NCI-H82 treated with DMSO at 0.1 percent for 48 hours (cell line): Measurements from ENCODE around the gene RHOBTB3.

Source experiments
- DNase-seq: peaks from one replicate; lab custom pipeline; 2025; ENCODE audit not compliant: unreplicated experiment; lab: John Stamatoyannopoulos, UW

RHOBTB3 gene

DNA sequence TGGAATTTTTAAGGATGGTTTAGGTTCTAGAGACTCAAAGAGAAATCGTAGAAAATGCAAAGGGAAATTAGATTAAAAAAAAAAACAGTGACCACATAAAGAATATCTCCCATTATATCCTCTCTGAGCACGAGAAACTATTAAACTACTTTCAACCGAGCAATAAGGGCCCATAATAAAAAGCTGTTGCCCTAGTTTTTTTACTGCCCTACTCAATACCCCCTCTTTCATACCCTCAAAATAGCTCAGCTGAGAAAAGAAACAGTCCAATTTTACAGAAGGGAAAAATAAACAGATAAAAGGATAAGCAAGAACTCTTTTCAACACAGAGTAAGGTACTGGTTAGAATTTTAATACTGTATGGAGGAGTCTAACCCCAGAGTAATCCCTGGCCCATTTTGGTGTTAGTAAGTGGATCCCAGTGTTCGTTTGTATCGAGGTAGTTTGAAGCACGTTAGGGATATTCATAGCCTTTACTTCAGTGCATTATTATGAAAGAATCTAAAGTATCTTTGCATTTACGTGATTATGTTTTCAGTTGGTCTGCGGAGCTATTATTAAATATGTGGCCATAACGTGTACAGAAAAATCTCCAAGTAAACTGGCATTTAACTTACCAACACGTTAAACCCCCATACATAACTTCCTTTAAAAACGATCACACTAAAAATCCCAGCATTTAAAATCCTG, 980 bp upstream of the RHOBTB3 start:
- no peak for DNase-seq

DNA sequence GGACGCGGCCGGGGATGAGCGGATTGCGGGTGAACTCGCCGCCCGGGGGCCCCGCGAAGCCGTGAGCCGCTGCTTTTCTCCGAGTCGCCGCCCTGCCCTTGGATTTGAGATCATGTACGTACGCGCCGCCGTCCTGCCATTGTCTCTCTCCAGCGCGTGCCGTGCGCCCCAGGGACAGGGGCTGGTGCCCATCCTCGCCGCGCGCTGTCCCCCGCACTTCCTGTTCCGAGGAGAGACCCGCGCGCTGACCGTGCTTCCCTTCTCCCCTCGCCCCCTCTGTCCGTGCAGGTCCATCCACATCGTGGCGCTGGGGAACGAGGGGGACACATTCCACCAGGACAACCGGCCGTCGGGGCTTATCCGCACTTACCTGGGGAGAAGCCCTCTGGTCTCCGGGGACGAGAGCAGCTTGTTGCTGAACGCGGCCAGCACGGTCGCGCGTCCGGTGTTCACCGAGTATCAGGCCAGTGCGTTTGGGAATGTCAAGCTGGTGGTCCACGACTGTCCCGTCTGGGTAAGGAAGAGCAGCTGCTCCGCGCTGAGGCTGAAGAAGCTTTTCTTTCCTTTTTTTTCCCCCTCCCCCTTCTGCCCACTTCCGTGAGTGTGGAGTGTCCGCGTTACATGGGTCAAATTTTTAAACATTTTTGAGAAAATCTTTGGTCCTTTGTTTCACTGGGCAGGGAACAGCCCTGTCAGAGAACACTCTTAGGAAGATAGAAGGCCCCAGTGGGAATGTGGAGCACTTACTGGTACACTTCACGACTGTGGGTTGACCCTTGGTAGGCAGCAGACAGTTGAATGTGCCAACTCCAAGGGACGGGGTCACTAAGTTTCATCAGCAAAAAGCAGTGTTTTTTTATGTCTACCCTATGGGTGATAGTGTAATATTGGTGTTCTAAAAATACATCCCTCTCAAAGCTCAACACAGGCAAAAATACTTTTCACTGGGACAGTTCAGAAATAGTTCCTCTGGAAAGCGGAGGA, 727 bp downstream of the RHOBTB3 start:
- DNase-seq = no peak

DNA sequence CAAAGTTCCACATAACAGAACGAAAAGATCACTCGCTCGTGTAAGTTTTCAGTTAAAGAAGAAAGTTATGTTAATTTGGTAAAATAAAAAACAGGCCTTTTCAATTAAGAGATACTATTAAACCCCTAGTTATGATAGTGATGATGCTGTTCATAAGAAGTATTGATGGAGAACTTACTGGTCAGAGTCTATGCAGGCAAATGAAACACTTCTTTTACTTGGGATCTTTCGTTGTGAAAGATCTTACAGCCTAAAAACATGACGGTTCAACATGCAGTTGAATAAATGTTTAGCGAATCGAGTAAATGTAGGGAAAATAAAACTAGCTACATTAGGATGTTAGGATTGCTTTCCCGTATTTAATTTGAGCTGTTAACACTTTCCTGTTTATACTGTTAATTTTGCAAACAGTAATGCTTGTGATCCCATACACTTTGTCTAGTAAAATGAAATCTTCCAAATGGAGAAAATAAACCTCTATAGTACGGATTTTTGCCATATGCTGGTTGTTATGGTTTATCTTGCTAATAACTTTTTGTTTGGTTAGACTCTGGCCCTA, 2.0 kb downstream of the RHOBTB3 start:
- no peak for DNase-seq

DNA sequence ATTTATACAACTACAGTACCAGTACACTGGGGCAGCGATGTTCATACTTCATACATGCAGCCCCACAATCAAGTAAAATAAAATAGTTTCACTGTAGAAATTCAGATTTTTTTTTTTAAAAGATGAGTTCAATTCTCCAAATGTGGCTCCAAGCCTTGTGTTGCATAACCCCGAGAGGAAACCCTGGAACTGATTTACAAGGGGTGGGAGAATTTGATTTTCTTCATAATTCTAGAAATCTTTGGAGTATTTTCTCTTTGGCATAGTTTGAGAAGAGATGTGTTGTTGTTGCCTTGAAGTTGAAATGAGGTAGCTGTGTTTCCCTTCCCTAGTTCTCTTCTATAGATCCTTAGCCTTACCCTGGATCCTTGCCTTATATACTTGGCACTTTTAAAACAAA, 3.1 kb downstream of the RHOBTB3 start:
- no peak for DNase-seq

DNA sequence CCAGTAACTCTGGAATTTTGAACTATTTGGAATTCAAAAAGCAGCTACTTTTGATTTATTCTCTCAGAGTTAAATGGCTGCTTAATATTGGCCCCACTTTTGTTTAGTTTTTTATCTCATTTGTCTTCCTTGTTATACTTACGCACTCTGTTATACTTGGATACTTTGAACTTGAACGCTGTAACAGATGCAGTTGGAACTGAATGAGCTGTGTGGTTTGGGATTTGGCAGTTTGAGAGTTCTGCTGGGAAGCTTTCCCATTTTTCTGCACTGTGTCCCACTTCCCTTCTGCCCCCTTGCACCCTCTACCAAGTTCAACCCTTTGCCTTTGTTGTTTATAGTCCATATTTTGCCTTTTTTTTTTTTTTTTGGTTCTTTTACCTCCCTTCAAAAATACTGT, 3.8 kb downstream of the RHOBTB3 start:
- no peak for DNase-seq

DNA sequence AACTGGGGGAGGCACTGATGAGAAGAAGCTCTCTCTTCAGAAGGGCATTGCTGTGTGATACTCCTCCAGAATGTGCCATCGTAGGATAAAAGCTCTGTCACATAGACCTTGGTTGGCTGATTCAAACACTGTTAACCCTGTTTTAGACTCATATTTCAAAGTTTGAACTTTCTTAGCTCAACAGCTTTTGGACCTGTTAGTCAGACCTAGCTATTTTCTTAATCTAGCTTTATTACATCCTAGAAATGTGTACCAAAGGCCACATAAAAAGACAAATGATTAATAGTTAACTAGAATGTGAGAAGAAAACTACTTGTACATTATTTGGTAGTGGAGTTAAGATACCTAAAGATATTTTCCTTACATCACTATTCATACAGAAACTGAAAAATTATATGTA, 4.3 kb downstream of the RHOBTB3 start:
- DNase-seq = no peak

DNA sequence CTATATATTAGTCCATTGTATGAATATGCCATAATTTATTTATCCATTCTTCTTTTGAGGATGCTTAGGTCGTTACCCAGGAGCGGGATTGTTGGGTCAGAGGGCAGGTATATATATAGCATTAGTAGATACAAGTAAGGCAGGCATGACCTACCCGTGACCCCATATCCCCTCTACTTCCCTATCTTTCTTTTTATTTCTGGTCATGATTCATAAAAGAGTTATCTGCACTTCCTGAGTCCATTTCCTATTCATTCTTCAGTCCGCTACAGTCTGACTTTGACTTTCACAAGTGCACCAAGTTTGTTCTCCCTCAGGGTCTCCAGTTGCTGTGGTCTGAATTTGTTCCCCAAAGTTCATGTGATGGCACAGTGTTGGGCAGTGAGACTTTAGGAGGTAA, 6.9 kb downstream of the RHOBTB3 start:
- no peak for DNase-seq

DNA sequence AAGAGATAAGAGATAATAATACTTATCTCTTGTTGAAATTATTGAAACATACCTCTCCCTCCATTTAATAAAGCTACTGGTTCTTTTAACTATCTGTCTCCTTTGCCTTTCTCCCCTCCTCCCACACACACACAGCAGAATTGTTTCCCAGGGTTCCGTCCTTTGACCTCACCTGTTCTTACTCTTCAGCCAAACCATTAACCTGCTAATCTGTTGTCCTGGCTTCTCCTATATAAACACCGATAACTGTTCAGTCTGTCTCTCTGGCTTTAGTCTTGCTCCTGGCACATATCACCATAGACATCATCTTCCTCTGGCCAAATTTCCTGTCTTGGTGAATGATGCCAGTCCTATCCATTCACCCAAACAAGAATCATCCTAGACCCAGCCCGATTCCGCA, 7.7 kb downstream of the RHOBTB3 start:
- DNase-seq = no peak

DNA sequence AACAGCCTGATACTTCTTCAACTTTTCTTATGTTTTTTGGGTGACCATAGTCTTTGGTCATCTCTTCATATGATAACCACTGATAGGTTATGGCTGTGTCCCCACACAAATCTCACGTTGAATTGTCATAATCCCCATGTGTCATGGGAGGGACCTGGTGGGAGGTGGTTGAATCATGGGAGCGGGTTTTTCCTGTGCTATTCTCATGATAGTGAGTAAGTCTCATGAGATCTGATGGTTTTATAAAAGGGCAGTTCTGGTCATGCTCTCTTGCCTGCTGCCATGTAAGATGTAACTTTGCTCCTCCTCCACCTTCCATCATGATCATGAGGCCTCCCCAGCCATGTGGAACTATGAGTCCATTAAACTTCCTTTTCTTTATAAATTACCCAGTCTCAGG, 8.7 kb downstream of the RHOBTB3 start:
- DNase-seq = no peak

DNA sequence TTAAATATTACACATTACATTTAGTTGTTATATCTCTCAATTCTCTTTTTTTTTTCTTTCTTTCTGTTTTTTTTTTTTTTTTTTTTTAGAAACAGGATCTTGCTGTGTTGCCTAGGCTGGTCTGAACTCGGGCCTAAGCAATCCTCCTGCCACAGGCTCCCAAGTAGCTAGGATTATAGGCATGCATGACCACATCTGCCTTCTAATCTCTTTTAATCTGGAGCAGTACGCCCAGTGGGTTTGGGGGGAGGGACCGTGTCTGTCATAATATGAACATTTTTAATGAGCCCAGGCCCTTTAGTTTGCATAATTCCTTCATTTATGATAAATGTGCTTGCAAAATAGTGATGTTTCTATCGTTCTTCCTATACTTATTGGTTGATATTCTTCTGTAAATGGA, 10.3 kb downstream of the RHOBTB3 start:
- DNase-seq = peak; percentile 38

DNA sequence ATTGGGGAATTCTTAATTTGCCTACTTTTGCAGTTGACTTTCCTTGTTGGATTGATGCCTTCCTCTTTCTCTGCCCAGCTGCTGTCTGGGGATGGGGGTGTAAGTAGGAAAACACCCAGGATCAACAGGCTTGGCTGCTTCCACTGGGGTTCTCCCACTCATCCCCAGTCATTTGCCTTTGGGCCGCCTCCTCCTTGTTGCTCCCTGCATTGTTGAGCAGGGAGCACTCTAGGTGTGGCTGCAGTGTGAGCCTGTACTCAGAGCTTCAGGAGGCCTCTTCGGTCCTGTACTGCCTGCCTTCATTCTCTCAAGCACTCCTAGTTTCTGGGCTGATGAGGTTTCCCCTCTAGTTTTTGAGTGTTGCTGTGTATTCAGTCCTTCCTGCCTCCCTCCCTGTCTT, 12.1 kb downstream of the RHOBTB3 start:
- no peak for DNase-seq

DNA sequence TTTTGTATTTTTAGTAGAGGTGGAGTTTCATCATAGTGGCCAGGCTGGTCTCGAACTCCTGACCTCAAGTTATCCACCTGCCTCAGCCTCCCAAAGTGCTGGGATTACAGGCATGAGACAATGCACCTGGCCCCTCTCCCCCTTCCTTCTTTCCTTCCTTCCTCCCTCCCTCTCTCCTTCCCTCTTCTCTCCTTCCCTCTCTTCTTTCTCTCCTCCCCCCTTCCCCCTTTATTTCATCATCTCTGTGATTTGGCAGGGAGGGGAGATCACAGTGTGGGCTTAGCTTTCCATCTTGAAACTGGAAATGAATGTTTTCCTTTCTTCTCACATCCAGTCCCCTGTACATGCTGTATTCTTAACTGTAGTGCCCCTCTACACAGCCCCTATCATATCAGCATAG, 12.7 kb downstream of the RHOBTB3 start:
- no peak for DNase-seq

DNA sequence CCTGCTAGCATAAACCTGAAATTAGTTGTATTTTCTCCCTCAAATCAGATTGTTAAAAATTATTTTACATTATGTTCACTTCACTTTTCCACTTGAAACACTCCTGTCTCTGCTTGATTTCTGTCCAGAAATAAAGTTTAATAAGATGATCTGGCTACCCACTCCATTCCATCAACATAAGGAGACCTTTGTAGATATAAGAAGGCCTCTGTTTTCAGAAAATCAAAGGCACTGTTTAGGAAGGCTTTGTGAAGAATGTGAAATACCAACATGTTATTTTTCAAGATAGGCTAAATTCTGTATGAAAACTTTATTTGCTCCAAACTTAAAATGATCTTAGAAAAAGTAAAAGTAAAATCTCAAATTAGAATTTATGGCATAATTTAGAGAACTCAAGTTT, 15.1 kb downstream of the RHOBTB3 start:
- DNase-seq = no peak

DNA sequence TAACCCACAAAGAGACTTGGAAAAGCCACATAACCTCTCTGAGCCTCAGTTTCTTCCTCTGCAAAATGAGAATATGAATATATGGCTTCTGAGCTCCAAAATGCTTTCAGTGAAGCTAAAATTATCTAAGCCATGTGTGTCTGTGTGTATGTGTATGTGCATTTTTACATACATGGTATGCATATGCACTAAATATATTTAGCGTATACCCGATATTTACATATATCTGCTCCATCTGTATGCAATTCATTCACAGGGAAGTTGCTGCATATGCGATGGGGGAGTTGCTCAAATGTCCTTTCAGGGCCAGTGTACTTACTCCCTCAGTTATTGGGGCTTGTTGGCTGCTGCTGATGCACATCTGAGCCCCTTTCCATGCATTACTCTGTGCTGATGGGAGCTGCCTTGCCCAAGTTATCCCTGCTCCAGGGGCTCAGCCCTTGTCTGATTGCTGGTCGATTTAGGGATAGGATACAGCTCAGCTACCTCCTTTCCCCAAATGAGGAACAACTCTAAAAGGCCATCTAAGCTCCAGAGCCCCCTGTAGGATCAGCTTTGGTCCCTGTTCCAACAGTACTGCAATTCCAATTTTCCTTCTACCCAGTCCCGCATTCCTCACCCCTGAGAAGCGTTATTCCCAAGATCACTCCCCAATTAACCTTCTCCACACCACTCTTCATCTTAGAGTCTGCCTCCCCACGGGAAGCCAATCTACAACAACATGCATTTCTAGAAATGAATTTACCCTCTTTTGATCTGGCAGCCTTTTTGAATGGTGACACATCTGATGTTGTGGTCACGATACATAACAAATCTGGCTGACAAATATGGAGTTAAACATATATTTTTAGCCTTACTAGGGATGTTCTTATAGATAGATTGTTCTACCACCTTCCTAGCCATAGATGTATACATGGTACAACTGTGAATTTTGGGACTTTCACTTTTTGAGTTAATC, 15.9 kb downstream of the RHOBTB3 start:
- no peak for DNase-seq

DNA sequence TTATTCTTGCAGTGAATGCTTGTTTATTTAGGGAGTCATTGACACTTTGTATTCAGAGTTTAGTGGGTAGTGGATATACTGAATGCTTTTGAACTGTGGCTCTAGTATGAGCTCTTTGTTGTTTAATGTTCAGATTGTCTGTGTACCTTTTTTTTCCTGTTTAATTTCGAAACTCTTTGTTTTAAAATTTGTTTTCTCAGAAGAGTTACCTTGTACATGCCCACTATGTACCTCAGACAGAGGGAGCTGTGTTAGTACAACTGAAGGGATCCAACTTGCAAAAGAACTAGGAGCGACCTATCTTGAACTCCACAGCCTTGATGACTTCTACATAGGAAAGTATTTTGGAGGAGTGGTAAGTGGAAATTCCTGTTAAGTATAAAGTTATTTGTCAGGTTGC, 17.0 kb downstream of the RHOBTB3 start:
- DNase-seq = no peak

DNA sequence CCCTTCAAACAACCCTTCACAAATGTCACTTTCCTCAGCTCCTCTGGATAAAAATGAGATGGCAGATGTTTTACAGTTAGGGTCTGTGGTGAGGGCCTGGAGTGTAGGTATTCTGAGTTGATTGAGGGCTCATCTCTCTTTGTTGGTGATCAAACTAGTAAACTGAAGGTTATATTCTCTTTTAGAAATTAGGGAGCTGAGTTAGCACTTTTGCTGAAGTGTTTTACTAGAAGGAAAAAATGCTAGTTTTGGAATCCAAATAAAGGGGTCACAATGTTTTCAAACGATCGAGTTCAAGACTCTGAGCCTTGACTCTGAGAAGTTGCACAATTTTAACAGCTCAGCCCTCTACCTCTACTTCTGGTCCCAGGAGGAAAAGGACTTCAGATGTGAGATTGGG, 23.4 kb downstream of the RHOBTB3 start:
- DNase-seq = no peak

DNA sequence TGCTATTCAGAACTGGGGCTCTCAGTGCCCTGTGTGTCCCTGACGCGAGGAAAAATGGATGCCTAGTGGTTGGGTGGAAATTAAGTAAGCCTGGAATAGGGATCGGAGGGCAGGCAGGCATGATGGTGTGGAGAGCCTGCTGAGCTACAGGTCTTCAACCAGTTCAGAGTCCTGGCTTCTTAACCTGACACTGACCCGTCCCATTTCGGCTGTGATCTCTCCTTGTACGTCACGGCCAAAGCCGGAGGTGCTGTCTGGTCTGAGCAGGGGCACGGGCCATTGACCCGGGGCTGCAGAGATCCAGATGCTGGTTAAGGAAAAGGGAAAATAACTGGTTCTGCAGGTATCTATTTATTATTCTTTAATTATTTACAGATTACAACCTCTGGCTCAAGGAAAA, 27.9 kb downstream of the RHOBTB3 start:
- no peak for DNase-seq

DNA sequence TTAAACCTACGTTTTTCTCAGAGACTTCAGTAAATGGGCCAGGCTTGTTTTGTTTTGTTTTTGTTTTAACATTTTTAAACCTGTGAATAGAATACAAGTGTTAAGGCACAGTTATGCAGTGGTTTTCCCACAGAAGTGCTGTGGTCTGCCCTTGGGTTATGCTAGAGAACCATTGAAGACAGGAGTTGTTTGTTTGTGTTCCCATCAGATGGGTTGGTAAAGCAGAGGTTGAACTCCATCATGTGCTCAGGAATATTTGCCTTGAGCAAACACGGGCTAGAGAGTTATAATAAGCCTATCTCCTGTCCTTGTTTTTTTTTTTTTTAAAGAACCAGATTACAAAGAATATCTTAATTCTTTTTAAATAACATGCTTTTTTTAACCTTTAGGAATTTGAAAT, 28.5 kb downstream of the RHOBTB3 start:
- DNase-seq = no peak

DNA sequence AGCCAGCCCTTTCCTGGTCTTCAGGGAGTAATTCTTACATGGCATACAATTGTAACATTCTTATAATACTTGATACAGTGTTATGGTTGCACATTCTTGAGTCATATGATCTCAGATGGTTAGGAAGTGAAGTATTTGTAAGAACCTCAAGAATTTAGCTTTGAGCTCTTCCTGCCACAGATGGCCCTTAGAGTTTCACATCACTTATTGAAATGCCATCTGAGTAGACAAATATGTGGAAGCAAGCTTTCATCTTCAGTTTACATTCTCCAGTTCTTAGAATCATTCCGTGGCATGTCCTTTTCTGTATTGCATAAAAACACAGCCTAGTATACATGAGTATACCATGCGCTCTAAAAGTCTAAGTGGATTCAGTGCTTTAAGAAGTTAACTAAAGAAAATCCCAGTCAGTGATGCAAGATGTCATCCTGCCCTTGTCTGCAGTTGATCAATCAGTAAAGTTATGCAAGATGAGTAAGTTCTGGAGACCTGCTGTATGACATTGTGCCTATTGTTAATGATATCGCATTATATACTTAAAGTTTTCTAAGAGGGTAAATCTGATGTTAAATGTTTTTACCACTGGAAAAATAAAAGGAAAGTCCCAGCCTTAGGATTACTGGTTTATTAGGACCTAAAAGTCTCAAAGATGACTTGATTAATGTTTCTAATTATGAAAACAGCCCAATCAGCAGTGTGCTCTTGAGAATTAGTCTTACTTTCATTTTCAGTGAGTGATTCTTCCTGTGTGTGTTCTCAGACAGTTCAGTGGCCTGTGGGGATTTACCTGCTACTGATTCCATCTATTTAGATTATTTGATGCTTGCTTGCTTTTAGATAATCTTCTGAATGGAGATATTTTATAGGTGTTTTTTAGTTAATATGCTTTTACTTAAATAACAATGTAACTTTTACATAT, 29.4 kb downstream of the RHOBTB3 start:
- DNase-seq = peak; percentile 3
